NCI-H2227 (cell line): Measurements from ENCODE around the gene RACK1.
"Not testable (repeated sequence)": the region's sequence is repeated elsewhere in the genome, so short reads cannot be mapped to it uniquely, and the experiment has no call there.

Experiments
- DNase-seq: peaks from one replicate; lab custom pipeline; 2025; ENCODE audit not compliant: unreplicated experiment; lab: John Stamatoyannopoulos, UW

The RACK1 gene

DNA sequence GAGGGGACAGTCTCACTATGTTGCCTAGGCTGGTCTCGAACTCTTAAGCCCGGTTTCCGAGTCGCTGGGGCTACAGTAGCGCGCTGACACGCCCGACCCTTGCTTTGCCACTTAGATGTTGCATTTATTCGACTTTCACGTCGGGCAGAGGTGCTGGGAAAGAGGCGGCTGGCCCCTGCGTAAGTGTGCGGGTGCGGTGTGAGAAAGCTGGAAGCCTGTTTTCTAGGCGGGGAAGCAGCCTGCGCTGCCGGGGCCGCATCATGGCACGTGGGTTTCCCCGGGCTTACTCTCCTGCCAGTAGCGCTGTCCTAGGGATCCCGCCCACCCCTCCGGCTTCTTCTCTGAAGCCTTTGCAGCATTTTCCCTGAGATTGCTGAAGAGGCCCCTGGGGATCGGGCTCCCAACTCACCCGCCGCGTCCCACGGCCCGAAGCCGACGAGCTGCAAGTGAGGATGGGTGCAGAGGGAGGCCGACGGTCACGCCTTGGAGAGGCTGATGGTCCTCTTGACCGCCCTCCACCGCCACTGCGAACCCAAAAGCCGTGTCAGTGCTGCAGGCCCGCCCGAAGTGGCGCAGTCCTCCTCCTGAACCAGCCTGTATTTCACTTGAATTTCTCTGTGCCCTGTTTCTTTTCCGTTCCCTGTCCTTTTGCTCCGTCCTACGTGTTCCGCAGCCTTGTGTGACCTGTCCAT, 26.4 kb downstream of the RACK1 start:
- no peak for DNase-seq

DNA sequence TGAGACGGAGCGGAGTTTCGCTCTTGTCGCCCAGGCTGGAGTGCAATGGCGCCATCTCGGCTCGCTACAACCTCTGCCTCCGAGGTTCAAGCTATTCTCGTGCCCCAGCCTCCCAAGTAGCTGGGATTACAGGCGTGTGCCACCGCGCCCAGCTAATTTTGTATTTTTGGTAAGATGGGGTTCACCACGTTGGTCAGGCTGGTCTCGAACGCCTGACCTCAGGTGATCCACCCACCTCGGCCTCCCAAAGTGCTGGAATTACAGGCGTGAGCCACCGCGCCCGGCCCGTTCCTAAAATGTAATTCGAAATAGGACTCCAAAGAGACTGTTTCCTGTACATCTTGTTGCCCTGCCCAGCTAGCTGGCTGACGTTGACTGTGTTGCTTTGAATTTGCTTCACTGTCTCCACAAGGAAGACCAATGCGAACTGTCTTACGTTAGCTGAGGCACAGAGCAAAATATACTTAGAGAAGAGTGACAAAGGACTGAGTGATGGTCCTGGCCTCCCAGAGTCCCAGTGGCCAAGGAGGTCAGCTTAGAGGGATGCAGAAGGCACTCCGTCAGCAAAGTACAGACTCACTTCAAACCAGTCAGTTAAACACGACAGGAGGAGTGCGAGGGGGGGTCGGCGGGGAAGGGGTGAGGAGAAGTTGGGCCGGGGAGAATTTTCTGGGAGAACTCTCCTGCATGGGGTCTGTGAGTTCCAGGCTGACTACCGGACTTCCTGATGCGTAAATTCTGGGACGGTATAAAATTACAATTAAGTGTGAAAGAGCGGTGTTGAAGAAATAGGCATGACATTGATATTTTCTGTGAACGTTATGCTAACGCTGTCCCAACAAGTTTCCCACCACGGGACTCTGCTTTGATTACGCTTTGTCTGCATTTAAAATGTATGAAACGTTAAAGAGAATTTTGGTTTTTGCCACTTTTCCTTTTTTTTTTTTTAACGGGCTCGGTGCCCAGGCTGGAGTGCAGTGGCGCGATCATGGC, 27.4 kb downstream of the RACK1 start:
- no peak for DNase-seq

GRCh38 chr5:181214249-181214648, 29.5 kb downstream of the RACK1 start:
- not testable (repeated sequence) for DNase-seq

- DNase-seq = no peak
These were observed 30.8 kb downstream of the RACK1 start for GRCh38 chr5:181212934-181213333.

- DNase-seq = no peak
These were observed 31.6 kb downstream of the RACK1 start for GRCh38 chr5:181212080-181212479.

GRCh38 chr5:181211208-181211607, 32.5 kb downstream of the RACK1 start:
- no peak for DNase-seq

DNA sequence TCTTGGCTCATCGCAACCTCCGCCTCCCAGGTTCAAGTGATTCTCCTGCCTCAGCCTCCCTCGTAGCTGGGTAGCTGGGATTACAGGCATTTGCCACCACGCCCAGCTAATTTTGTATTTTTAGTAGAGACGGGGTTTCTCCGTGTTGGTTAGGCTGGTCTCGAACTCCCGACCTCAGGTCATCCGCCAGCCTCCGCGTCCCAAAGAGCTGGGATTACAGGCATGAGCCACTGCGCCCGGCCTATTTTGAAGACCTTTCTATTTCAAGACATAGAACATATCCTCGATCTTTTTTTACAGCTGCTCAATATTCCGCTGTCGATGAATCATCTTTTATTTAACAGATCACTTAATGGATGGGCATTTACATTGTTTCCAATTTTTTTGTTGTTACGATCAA, 33.0 kb downstream of the RACK1 start:
- not testable (repeated sequence) for DNase-seq

DNA sequence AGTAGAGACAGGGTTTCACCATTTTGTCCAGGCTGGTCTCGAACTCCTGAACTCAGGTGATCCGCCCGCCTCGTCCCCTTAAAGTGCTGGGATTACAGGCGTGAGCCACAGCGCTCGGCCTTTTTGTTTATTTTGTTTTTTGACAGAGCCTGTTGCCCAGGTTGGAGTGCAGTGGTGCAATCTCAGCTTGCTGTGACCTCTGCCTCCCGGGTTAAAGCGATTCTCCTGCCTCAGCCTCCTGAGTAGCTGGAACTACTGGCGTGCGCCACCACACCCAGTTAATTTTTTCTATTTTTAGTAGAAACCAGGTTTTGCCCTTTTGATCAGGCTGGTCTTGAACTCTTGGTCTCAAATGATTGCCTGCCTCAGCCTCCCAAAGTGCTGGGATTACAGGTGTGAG, 33.6 kb downstream of the RACK1 start:
- not testable (repeated sequence) for DNase-seq

DNA sequence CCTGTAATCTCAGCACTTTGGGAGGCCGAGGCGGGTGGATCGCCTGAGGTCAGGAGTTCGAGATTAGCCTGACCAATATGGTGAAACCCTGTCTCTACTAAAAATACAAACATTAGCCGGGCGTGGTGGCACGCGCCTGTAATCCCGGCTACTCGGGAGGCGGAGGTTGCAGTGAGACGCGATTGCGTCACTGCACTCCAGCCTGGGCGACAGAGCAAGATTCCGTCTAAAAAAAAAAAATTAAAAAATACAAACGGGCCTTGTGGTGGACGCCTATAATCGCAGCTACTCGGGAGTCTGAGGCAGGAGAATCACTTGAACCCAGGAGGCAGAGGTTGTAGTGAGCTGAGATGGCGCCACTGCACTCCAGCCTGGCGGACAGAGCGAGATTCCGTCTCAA, 34.7 kb downstream of the RACK1 start:
- not testable (repeated sequence) for DNase-seq

DNA sequence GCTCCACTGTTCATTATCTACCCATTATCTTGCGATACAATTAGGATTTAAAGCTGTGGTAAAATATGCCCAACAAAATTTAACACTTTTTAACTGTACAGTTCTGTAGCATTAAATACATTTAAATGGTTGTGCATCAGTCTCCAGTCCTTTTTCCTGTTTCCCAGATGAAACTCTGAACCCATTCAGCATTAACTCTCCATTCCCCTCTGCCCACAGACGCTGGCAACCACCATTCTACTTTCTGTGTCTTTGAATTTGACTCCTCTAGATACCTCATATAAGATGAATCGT, 35.8 kb downstream of the RACK1 start:
- no peak for DNase-seq

GRCh38 chr5:181207214-181207959, 36.3 kb downstream of the RACK1 start:
- DNase-seq = no peak

DNA sequence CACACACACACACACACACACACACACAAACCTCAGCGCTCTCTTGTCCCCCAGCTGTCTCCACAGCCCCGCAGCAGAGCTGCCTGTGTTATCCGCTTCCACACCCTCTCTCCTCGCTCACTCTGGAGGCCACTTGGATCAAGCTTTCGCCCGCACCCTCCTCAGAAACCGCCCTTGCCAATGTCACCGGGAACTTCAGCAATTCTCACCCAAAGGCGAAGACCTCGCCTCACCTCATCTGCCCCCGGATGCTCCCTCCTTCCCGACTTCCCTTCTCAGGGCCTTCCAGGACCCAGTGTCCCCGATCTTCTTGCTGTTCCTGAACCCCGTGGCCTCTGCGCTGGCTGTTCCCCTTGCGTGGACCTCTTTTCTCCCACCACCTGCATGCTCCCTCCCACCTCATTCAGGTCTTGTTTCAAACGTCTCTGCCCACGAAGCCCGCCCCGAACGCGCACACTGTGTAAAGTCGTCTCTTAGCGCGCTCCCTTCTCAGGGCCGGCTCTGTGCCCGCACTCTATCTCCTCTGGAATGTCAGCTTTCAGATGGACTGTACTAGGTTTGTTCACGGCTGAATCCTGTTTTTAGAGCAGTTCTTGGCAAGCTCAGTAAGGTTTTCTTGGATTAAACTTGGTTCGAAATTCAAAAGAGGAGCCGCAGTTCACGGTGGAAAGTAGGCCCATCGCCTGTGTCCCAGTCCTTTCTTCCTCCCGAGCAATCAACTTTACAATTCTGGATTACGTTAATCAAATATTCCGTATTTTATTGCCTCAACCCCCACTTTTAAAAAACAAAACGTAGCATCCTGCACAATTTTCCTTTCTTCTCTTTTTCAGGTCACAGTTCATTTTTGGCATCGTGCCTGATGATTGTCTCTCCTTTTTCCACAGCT, 37.7 kb downstream of the RACK1 start:
- DNase-seq = no peak

DNA sequence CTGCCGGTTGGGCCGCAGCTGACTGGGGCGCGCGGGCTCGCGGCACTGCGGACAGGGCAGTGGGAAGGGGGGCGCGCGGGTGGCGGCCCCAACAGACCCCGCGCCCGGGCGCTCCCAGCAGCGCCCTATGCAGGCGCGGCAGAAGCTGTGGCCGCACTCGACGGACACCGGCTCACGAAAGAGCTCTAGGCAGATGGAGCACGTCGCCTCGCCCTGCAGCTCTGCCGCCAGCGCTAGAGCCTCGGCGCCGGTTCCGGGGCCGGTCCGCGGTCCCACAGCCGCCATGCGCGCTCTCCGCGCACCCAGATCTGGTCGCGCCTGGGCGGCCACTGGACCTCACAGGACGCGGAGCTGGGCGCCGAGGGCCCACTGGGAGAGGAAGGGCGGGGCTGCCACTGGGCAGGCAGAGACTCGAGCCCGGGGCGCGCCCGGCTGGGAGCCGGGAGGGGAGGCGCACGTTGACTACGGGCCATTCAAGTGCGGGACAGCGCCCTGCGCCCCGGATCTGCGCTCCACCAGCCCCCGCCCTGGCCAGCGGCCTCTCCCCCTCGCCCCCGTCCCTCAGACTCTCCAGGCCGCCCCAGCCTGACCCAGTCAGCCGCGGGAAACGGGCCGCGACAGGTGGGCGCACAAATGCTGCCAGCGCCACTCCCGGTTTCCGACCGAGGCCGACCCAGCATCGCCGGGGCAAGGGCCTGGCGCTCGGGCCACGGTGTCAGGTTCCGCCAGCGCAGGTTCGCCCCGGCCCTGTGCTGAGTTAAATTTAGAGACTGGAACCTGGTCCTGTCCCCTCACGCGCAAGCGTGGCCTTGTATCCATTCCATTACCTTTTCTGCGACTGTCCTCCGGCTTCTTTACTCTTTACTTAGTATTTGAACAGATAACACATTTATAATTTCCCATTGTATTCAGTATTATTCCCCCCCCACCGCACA, 38.6 kb downstream of the RACK1 start, which contains the start of gene TRIM7:
Gene TRIM7 (minus strand): TSS at position 371 of the 935 bp plus-strand sequence. CDS start 86 bp downstream, at position 285.
- DNase-seq = no peak

- no peak for DNase-seq
These were observed 39.4 kb downstream of the RACK1 start for GRCh38 chr5:181204113-181204825.

- DNase-seq = no peak
These were observed 40.0 kb downstream of the RACK1 start for GRCh38 chr5:181203777-181204112.

GRCh38 chr5:181203093-181203711, 40.5 kb downstream of the RACK1 start:
- no peak for DNase-seq

GRCh38 chr5:181200816-181201215, 42.9 kb downstream of the RACK1 start:
- DNase-seq = no peak

DNA sequence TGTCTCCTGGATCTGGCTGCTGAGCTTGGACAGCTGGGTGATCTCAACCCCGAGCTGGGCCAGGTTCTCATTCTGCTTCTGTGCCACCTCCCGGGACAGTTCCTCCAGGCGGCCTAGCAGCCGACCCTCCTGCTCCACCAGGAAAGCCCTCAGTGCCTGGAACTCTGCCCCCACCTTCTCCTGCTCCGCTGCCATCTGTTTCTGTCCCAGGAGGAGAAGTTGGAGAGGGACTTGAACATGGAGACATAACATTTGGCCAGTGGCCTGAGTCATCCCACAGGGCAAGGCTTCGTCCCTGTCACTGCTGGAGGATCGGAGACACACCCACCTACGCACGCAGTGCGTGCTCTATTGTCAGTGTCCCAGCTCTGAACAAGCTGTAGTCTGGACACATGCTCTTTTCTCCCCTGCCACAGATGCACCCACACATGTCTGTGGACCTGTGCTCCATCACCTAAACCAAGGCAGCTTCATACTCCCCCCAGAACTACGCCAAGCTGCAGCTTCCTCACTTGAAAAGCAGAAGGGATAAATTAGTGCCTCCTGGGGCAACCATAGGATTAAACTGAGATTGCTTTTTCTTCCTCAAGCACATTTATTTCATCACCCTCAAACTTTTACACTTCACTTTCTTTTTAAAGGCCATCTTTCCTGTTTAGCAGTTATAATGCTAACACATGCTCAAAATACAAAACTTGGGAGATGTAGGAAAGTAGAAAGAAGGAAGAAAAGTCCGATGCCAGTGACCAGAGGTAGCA, 43.6 kb downstream of the RACK1 start:
- DNase-seq = no peak
